OCI-LY1 (cell line): Measurements from ENCODE around the gene NEAT1.
"Not testable (repeated sequence)": the region's sequence is repeated elsewhere in the genome, so short reads cannot be mapped to it uniquely, and the experiment has no call there.

Source experiments
- H2AFZ ChIP-seq: fragments of 200-600 bp; sonication (generic), shearing (Covaris generic); 2 replicates; pipeline ENCODE4 v1.6.0; 2014; ENCODE audit warnings: antibody characterized with exemption, mild to moderate bottlenecking, low read length
- H3F3A ChIP-seq: fragments of 200-600 bp; sonication (generic), shearing (Covaris generic); 2 replicates; pipeline ENCODE4 v1.6.0; 2014; ENCODE audit warnings: mild to moderate bottlenecking, antibody characterized with exemption, low read length, moderate library complexity; ENCODE audit not compliant: insufficient read depth
- H3K27ac ChIP-seq: fragments of 200-600 bp; sonication (generic); 2 replicates; pipeline ENCODE4 v1.5.1; 2014; ENCODE audit warnings: low read length, mixed run types, mild to moderate bottlenecking, low read depth; ENCODE audit not compliant: poor library complexity, severe bottlenecking
- H3K27me3 ChIP-seq: fragments of 200-600 bp; sonication (generic); 2 replicates; pipeline ENCODE4 v1.6.0; 2014; ENCODE audit warnings: antibody characterized with exemption, mild to moderate bottlenecking, low read length, moderate library complexity; ENCODE audit not compliant: insufficient read depth
- H3K36me3 ChIP-seq: fragments of 200-600 bp; sonication (generic); 2 replicates; pipeline ENCODE4 v1.6.1; 2014; ENCODE audit warnings: mild to moderate bottlenecking, antibody characterized with exemption, low read length, moderate library complexity, mixed read lengths; ENCODE audit not compliant: insufficient read depth
- H3K4me1 ChIP-seq: fragments of 200-600 bp; sonication (generic); 2 replicates; pipeline ENCODE4 v1.5.1; 2014; ENCODE audit warnings: mild to moderate bottlenecking, low read length, moderate library complexity; ENCODE audit not compliant: insufficient read depth, severe bottlenecking
- H3K4me2 ChIP-seq: fragments of 200-600 bp; sonication (generic), shearing (Covaris generic); 2 replicates; pipeline ENCODE4 v1.6.1; 2014; ENCODE audit warnings: low read length
- H3K4me3 ChIP-seq: fragments of 200-600 bp; sonication (generic); 2 replicates; pipeline ENCODE4 v1.5.1; 2014; ENCODE audit warnings: low read length, low read depth, mild to moderate bottlenecking, mixed read lengths; ENCODE audit not compliant: poor library complexity, severe bottlenecking
- H3K79me2 ChIP-seq: fragments of 200-600 bp; shearing (Covaris generic); 2 replicates; pipeline ENCODE4 v1.6.1; 2016; ENCODE audit warnings: mixed run types, low read length, mixed read lengths; ENCODE audit not compliant: insufficient read depth
- H3K9ac ChIP-seq: fragments of 200-600 bp; sonication (generic), shearing (Covaris generic); 2 replicates; pipeline ENCODE4 v1.6.1; 2014; ENCODE audit warnings: mild to moderate bottlenecking, low read length, mixed read lengths
- H3K9me2 ChIP-seq: fragments of 200-600 bp; sonication (generic), shearing (Covaris generic); 2 replicates; pipeline ENCODE4 v1.6.1; 2014; ENCODE audit warnings: low read depth, mild to moderate bottlenecking, low read length, mixed read lengths
- H3K9me3 ChIP-seq: fragments of 200-600 bp; shearing (Covaris generic); 2 replicates; pipeline ENCODE4 v1.6.1; 2014; ENCODE audit warnings: low read length, mixed read lengths
- H4K20me1 ChIP-seq: fragments of 200-600 bp; sonication (generic), shearing (Covaris generic); 2 replicates; pipeline ENCODE4 v1.6.0; 2016; ENCODE audit warnings: mild to moderate bottlenecking, low read length; ENCODE audit not compliant: insufficient read depth
- EZH2 ChIP-seq: fragments of 200-600 bp; sonication (generic), shearing (Covaris generic); IDR thresholded peaks from 2 replicates; pipeline ENCODE4 v1.8.0; 2017; ENCODE audit warnings: borderline replicate concordance, mixed run types, mild to moderate bottlenecking, antibody characterized with exemption, low read length, moderate library complexity, mixed read lengths
- TF ChIP-seq, protein P1 (sequence below): fragments of 200-600 bp; sonication (generic), shearing (Covaris generic); IDR thresholded peaks from 2 replicates; pipeline ENCODE4 v1.5.1; 2017; ENCODE audit warnings: mild to moderate bottlenecking, antibody characterized with exemption, low read length, moderate library complexity, mixed read lengths

NEAT1 gene

GRCh38 chr11:65410936-65411680 is 11.5 kb upstream of the NEAT1 start:
- Histone ChIP-seq H3K9ac (no peak overlapping the region), H3K79me2 (no peaks in the 10 kb centered on the region), H3K9me3 (no peaks in the 10 kb centered on the region), H2AFZ (no peak overlapping the region), H3K4me2 (no peak overlapping the region), H3K4me1 (peaks cover 37% of the 10 kb centered on the region), H3F3A (0 out of 2 replicates have a peak, but pooled peaks cover 5% of the 10 kb centered on the region), H4K20me1 (no peaks in the 10 kb centered on the region), H3K27ac (no peak overlapping the region), H3K27me3 (no peaks in the 10 kb centered on the region), H3K4me3 (no peak overlapping the region), H3K9me2 (no peaks in the 10 kb centered on the region), H3K36me3 (peaks cover 63% of the 10 kb centered on the region)
- TF ChIP-seq, protein P1, sequence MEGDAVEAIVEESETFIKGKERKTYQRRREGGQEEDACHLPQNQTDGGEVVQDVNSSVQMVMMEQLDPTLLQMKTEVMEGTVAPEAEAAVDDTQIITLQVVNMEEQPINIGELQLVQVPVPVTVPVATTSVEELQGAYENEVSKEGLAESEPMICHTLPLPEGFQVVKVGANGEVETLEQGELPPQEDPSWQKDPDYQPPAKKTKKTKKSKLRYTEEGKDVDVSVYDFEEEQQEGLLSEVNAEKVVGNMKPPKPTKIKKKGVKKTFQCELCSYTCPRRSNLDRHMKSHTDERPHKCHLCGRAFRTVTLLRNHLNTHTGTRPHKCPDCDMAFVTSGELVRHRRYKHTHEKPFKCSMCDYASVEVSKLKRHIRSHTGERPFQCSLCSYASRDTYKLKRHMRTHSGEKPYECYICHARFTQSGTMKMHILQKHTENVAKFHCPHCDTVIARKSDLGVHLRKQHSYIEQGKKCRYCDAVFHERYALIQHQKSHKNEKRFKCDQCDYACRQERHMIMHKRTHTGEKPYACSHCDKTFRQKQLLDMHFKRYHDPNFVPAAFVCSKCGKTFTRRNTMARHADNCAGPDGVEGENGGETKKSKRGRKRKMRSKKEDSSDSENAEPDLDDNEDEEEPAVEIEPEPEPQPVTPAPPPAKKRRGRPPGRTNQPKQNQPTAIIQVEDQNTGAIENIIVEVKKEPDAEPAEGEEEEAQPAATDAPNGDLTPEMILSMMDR: no peak
- no peak for TF ChIP-seq EZH2

DNA sequence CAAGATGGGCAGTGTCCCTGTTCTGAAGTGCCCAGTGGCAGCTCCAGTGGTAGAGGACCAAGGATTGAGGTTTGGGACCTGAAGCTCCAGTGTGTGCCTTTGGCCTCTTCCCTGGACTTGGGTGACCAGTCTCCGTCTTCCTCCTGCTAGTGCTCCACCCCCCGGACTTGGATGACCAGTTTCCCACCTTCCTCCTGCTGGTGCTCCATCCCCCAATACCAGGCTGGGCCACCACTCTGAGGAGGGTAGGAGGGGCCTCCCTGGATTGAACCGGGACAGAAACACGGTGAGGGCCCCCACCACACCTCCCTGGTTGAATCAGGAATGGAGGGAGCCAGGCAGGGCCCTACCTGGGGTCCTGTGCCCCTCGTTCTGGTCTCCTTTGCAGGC is 10.9 kb upstream of the NEAT1 start:
- Histone ChIP-seq H3K9ac (no peak overlapping the region), H3K4me2 (no peak overlapping the region), H2AFZ (no peak overlapping the region), H3K27ac (no peak overlapping the region), H4K20me1 (no peaks in the 10 kb centered on the region), H3K4me1 (peaks cover 42% of the 10 kb centered on the region), H3K9me2 (no peaks in the 10 kb centered on the region), H3K9me3 (no peaks in the 10 kb centered on the region), H3K27me3 (no peaks in the 10 kb centered on the region), H3K36me3 (peaks cover 58% of the 10 kb centered on the region), H3K4me3 (no peak overlapping the region), H3F3A (0 out of 2 replicates have a peak, but pooled peaks cover 5% of the 10 kb centered on the region), H3K79me2 (no peaks in the 10 kb centered on the region; the same call in 1 of the 2 replicates)
- TF ChIP-seq, protein P1: no peak
- no peak for TF ChIP-seq EZH2

DNA sequence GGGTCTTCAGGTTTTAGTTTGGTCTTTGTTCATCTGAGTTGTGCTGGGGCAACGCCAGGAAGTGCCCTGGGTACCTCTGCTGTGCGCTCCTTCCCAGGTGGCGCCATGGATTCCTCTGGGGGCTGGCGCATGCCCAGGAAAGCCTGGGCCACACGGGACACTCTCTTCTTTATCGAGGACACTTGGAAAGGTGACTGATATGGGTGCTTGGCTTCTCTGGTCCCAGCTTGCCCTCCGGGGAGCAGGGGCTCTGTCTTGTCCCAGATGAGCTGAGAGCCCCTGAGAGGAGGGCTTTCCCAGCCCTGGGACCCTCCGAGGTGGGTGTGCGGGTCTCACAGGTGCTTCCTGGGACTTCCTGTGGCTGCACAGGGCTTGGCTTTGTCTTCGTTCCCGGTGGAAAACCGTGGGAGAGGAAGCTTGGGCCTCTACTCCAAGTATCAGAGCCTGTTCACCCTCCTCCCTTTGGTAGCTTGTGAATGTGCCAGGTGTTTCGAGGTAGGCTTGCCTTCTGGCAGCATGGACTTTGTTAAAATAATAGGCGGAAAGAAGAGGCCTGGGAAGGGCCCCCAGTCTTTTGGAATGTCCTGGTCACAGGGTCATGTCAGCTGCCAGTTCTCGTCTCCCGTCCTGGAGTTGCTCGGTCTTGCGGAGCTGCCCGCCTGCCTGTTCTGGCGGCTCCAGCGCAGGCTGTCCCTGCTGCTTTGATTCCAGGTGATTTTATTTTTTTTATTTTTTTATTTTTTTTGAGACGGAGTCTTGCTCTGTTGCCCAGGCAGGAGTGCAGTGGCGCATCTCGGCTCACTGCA is 10.1 kb upstream of the NEAT1 start:
- no peak for TF ChIP-seq EZH2
- TF ChIP-seq, protein P1: no peak
- H3K4me3 ChIP-seq: no peak overlapping the region
- peaks cover 47% of the 10 kb centered on the region for H3K4me1 ChIP-seq
- H3K27me3 ChIP-seq: no peaks in the 10 kb centered on the region
- H3K4me2 ChIP-seq: no peak overlapping the region
- no peaks in the 10 kb centered on the region; the same call in 1 of the 2 replicates for H3K79me2 ChIP-seq
- H3K36me3 ChIP-seq: peaks cover 51% of the 10 kb centered on the region
- H3K9me2 ChIP-seq: no peaks in the 10 kb centered on the region
- H3F3A ChIP-seq: 0 out of 2 replicates have a peak, but pooled peaks cover 5% of the 10 kb centered on the region
- no peaks in the 10 kb centered on the region for H4K20me1 ChIP-seq
- no peak overlapping the region for H2AFZ ChIP-seq
- H3K27ac ChIP-seq: no peak overlapping the region
- H3K9me3 ChIP-seq: no peaks in the 10 kb centered on the region
- no peak overlapping the region for H3K9ac ChIP-seq

DNA sequence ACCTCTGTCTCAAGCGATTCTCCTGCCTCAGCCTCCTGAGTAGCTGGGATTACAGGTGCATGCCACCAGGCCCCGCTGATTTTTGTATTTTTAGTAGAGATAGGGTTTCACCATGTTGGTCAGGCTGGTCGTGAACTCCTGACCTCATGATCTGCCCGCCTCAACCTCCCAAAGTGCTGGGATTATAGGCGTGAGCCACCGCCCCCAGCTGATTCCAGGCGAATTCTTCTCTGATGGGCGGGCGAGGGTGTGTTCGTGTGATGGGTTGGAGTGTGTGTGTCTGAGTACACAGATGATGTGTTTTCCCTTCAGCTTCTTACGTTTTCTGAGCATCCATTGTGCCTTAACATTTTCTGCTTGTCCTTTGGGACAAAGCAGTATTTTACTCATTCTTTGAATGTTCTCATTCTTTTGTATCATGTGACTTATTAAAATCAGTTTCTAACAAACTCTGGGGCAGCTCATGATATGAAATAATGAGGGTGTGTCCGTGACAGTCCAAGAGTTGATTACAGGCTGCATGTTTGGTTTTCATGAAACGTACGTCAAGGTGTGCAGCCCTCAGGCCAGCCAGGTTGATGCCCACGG is 9.4 kb upstream of the NEAT1 start:
- not testable (repeated sequence) for H3K79me2 ChIP-seq, H3K4me3 ChIP-seq, H2AFZ ChIP-seq, H3K9me3 ChIP-seq, H3F3A ChIP-seq, H3K9ac ChIP-seq, H3K9me2 ChIP-seq, H3K27me3 ChIP-seq, H3K4me2 ChIP-seq, H4K20me1 ChIP-seq
- peaks cover 48% of the 10 kb centered on the region for H3K36me3 ChIP-seq
- peak overlapping the region; percentile 99 for H3K27ac ChIP-seq
- peaks cover 47% of the 10 kb centered on the region for H3K4me1 ChIP-seq
